Fibroblast of skin of right quadriceps (primary cell): ENCODE data around the gene MB21D2.

Experiments
- DNase-seq: peaks from one replicate; pipeline ENCODE4 v3.0.0-alpha.2; 2013

The MB21D2 gene

DNA sequence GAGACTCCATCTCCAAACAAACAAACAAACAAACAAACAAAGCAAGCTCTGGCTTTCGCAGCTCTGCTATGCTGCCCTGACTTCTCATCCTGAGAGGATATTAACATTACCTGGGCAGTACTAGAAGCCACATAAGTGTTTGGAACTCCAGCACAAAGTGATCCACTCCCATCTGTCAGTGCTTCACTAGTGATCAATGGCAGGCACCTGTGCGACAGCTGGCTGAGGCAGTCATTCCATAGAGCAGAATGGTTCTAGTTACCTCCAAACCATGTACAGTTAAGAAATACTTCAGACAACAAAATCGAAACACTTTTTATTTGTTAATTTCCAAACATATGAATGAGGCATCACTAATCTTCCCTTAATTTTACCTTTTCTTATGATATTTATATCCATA lies 2.8 kb upstream of the MB21D2 start:
- DNase-seq = no peak

DNA sequence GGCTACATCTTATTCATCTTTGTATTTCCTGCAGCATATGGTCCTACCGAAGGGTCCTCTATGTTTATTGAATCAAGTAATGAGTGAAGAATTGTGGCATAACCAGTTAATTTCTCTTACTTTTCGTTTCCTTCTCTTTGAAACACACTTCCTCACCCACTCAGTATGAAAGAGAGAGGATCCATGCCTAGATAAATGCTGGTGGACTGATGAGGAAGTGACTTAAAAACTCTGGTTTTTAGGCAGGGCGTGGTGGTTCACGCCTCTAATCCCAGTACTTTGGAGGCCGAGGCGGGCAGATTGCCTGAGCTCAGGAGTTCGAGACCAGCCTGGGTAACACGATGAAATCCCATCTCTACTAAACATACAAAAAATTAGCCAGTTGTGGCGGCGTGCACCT lies 2.2 kb upstream of the MB21D2 start:
- no peak for DNase-seq

DNA sequence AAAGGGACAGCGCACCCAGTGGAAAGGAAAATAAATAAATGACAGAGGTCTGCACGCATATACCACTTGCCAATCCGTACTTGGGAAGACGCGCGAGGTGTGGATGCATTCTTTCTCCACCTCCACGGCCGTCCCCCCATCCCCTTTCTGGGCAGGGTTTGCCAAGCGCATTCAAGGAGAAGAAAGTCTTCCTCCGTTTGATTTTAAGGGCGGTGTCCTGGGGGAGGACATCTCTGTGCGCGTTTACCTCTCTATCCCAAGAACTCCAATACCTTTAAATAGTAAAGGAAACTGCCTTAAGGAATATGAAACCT lies 576 bp upstream of the MB21D2 start:
- no peak for DNase-seq

DNA sequence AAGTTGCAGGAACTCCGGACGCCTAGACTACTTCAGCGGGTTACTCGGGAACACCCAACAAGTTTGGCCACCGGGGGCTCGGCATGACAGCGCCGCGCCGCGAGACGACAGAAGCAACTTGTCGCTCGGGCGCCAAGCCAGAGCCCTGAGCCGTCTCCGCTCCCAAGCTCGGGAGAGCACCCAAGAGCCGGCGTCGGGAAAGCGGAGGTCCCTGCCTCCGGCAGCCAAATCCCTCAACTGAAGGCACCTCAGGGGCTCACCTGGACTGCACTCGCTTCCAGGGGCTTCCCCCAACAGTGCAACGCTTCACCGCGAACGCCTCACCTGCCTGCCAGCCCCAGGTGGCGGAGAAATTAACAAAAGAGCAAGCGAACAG lies 640 bp downstream of the MB21D2 start:
- peak; percentile 73 for DNase-seq

DNA sequence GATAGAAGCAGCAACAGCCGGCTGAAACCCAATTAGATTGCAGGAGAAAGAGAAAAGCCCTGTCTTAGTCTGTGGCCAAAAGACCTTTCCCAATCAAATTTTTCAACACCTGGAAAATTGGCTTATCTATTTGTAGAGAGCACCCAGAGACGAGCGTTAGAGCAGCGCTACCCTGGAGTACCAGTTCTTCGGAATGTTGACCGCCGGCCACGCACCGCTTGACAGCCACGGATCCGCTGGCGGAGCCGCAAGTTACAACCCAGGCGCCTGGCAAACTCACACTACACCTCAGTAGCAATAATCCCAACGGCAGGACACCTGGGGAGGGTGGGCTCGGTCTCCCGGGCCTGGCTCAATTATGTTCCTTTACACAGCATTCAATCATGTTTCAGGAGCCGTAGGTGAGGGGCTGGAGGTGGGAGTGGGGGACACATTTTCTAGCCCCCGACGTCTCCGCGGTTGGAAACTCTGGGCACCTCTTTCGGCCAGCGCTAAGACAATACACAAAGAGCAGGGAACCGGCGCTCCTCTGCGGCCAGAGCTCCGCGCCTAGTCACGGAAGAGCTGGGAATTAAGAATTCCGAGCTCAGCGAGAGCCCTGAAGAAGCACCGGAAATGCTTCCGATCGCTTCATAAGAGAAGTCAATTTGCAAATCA lies 1.2 kb downstream of the MB21D2 start:
- peak; percentile 33 for DNase-seq

DNA sequence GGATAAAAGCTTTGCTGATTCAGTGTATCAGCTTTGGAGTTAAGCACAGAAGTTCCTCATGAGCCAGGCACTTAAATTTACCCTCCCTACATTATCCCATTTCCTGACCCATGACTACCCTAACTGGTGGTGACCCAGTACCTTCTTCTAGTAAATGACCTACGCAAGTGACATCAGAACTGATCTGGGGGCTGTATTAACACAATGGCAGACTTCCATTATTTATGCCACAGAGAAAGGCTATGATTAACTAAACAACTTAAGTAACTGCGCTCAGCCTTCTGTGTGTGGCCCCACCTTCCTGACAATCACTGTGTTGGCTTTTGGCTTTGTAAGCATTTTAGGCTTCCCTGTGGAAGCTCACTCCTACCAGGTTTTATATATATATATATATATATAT lies 1.9 kb downstream of the MB21D2 start:
- DNase-seq = no peak

DNA sequence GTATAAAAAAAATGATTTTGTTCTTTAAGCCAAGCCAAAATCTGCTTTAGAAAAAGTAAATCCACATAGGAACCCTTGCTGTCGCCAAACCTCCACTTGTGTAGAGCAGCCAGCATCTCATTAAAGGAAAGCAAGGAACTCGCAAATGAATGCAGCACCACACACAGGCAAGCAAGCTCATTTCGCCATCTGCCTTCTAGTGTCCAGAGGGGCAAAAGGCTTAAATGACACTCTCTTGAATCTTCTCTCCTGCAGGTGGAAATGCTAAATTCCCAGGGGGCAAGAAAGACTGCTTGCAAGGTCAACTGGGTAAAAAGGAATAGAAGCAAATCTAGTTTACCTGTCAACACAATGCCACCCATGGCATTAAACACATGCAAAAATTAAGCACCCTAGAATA lies 2.4 kb downstream of the MB21D2 start:
- DNase-seq = peak; percentile 70

DNA sequence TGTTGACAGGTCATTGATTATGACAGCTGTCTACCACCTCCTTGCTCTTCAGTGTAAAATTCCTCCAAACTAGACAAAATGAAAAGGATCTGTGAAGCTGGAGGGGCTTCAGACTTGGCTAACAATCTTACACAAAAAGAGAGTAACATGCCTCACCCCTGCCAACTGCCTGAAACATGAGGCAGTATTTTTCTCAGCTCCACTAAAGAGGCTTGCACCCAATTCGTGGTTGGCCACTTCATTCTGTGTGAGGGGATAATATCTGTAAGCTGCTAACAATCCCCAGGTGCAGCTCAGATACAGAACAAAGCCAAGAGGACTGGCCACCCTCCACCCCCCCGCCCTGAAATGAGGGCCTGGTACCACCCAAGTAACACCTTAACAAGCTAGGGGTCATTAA lies 2.8 kb downstream of the MB21D2 start:
- no peak for DNase-seq

DNA sequence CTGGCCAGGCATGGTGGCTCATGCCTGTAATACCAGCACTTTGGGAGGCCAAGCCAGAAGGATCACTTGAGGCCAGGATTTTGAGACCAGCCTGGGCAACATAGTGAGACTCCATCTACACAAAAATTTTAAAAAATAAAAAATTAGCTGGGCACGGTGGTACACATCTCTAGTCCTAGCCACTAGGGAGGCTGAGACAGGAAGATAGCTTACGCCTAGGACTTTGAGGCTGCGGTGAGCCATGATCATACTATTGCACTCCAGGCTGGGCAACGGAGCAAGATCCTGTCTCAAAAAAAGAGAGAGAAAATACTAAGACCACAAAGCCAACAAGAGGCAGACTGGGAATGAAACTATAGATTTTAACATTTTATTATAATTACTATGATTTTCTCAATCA lies 4.1 kb downstream of the MB21D2 start:
- DNase-seq = no peak

DNA sequence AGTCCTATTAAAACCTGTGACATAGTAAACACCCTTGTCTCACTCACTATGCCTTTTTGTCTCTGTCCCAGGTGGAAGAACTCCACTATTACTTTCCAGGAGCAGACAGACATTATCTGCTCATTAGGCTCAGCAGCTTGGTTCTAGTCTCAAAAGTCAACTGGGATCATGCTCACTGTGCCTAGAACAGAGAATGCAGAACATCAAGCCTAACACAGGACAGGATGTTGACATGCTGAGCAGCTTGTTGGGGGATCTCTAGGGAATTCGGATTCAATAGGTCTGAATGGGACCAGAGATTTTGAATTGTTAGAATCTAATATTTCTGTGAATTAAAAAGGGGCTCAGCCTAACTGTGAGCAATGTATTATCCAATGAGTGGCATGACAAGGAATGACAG lies 6.4 kb downstream of the MB21D2 start:
- no peak for DNase-seq

DNA sequence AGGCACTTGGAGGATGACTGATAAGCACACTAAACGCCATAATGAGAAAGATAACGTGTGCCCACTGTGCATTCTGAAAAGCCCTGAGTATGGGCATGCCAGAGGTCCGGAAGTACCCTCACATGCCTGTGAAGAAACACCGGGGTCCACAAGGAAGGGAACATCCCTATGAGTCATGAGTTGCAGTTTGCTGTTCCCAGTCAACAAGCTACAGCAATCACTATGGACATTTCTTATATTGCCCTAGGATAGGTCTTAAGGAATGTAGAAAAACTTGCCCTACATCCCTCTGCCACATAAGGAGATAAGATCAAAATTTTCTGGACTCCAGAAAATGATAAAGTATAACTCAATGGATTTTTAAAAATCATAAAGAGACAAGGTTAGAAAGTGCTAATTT lies 9.9 kb downstream of the MB21D2 start:
- DNase-seq = no peak

DNA sequence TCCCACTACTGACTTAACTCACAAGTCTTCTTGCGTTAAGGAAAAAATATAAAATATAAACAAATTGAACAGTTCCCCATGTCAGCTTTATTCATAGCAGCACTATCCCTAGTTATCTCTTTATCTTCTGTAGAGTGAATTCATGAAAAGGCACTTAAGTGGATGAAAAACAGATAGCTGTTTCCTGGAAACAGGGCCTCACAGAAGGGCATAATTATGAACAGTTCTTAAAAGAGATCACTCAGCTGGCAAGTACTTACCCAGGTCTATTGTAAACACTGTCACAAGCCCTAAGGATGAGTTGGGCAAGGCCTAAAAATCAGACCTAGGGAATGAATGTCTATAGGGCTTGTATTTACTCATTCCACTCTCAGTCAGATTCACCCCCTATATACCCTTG lies 10.7 kb downstream of the MB21D2 start:
- no peak for DNase-seq

DNA sequence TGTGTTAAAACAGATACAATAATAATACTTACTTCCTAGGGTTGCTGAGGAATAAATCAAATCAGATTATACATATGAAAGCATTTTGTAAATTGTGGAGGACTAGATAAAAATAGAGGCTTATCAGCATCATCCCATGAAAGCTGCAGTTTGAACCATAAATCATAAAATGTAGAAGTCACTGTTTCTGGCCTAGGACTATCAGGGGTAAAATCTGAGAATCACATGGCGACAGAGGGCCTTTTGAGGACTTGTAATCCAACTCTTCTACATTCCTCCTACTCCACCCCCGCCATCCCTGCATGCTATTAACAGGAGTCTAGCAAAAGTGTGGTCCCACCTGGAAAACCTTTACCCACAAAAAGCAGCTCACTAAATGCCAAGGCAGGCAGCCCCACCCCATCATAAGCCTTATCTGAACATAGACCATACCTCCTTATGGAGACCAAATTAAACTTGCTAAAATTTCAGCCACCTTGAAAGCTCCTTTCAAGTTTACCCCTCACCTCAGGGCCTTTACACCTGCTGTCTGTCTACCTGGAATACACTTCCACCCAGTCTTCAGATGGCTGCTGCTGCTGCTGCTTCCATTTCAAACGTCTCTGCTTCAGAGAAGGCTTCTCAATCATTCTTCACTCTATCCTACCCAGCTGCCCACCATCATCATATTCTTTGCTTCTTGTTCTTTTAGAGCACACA lies 11.5 kb downstream of the MB21D2 start:
- DNase-seq = no peak

DNA sequence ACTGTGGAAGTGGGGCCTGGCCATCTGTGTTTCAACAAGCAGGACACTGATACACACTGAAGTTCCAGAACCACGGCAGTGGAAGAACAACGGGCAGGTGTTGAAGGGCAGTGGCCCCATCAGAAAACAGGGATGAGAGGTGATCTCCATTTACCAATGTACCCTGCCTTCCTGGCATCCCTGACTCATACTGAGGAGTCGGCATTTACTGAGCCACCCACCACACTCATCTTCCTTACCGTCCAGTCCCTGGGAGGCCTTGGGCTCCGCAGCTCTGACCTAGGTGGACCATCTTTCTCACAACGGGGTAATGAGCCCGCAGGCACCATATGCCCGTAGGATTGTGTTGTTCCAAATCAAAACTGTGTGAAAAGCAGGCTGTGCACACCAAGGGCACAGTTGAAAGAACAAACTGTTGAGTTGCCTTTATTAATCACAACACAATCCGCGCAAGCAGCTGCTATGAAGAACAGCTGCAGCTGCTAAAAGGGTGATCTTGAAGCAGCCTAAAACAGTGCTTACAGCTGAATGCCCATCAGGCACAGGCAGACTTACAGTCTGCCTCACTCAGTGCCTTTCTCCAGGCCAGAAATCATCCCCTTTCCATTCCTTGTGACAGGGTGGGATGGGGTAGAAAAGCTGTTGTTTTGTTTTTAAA lies 12.9 kb downstream of the MB21D2 start:
- DNase-seq = no peak

DNA sequence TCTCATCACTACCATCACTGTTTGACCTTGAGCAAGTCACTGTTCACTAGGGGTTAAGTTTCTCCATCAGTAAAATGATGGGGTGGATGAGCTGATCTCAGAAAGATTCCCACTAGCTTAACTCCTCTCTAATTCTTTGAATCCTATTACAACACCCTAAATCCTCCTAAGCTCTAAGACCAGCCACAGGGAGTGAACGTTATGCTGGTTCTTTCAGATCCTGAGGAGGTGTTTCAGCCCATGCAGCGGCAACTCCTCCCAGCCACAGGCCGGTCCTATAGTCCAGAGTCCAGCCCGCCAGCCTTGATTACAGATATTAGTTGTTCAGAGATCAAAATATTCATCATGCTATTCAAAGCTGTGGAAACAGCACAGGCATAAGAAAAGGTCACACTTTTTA lies 15.1 kb downstream of the MB21D2 start:
- no peak for DNase-seq

DNA sequence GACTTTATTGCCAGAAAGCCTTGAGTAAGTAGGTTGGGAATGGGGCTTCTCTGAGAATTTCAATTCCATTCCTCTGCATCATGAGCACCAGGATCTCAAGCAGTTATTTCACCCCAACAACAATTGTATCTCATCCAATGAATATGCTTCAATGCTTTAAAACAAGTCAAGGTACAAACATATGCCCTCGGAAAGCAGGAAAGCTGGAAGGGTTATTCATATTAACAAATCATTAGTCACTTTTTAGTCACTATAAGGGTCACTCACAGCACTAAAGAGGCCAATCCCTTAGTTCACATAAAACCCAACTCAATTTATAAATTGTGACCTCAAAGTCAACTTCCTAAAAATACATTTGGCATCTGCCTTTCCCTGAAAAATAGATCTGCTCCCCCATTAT lies 16.2 kb downstream of the MB21D2 start:
- DNase-seq = peak; percentile 98

DNA sequence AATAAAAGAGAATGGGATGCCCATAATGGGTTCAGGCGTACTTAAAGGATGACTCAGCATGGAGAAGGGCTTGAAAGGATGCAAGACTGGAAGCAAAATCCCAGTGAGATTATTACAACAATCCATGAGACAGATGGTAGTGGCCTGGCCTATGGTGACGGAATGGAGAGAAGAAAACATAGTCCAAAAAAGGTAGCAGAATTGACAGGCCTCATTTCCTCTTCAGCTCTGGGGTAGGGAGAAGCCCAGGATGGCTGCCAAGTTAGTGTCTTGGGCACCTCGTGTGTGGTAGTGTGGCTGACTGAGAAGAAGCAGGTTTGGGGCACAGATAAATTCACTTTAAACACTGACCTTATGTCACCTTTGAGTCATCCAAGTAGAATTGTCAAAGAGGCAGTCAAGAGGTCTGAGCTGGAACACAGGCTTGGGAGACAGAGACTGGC lies 18.1 kb downstream of the MB21D2 start:
- DNase-seq = peak; percentile 92

DNA sequence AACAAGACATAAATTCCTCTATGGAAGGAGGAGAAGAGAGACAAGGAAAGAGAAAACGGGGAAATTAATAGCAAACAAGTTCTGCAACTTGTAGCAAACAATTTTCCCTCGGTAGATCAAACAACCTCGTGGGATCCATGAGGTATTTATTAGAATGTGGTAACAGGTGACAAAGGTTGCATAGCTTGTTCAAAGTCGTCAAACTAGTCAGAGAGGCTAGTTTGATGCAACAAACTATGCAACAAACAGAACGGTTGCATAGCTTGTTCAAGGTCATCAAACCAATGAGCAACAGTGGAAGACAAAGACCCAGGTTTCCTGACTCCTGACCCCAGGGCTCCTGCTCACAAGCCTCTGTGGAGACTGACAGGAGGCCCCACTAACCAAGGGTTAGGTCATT lies 20.7 kb downstream of the MB21D2 start:
- no peak for DNase-seq

DNA sequence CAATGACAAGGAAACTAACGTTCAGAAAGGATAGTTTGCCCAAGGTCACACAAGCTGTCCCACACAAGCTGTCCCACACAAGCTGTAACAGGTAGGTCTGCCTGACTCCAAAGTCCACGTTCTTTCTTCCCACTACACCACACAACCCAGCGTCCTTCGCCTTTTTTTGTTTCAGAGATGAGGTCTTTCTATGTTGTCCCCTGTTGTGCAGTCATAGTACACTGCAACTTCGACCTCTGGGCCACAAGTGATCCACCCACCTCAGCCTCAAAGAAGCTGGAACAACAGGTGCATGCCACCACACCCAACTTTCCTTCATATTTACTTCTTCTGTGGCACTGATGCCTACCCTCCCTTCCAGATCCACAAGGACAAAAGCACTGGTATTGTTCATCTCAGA lies 21.4 kb downstream of the MB21D2 start:
- no peak for DNase-seq

DNA sequence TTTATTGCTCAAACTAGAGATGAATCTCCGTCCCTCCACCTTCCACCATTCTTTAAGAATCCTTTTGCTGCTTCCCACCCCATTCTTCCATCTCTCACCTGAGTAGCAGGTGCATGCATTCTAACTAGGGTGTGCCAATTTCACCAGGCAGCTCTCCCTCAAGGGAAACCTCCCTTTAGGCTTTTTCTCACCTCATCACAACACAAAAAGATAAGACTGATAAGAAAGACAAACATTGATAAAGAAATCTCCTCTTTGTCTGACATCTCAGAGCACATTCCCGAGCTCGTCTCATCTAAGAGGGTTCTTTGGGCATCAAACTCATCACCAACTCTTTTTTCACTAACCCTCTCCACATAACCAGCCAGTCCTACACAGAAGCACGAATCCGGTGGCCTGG lies 23.0 kb downstream of the MB21D2 start:
- DNase-seq = no peak

DNA sequence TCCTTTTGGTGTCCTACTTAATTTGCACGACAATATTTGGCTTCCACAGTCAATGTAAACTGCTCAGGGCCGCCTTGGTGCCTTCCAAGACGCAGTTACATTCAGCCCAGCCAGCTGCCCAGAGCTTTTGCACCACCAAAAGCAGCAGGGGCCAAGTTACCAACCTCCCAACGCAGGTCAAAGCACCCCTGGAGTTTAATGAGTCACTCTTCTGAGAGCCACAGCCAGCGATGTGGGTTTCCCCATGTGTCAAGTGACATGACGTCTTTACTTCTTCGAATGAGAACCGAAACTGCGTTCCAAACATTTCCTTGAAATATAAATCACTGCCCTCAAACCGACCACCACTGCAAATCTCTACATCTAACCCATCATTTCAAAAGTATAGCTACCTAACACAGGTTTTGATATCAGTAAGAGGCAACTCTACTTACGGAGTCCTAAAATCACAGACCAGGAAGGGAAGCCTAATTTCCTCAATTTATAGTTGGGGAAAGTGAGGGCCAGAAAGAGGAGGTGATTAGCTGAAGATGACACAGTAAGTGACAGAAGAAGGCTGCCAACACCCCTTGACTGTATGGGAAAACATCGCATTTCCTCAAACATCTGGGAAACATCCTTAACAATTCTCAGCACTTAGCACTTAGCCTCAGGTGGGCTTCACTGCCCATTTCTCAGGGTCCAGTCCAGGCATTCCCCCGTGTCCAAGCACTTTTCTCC lies 24.5 kb downstream of the MB21D2 start:
- DNase-seq = peak; percentile 92

DNA sequence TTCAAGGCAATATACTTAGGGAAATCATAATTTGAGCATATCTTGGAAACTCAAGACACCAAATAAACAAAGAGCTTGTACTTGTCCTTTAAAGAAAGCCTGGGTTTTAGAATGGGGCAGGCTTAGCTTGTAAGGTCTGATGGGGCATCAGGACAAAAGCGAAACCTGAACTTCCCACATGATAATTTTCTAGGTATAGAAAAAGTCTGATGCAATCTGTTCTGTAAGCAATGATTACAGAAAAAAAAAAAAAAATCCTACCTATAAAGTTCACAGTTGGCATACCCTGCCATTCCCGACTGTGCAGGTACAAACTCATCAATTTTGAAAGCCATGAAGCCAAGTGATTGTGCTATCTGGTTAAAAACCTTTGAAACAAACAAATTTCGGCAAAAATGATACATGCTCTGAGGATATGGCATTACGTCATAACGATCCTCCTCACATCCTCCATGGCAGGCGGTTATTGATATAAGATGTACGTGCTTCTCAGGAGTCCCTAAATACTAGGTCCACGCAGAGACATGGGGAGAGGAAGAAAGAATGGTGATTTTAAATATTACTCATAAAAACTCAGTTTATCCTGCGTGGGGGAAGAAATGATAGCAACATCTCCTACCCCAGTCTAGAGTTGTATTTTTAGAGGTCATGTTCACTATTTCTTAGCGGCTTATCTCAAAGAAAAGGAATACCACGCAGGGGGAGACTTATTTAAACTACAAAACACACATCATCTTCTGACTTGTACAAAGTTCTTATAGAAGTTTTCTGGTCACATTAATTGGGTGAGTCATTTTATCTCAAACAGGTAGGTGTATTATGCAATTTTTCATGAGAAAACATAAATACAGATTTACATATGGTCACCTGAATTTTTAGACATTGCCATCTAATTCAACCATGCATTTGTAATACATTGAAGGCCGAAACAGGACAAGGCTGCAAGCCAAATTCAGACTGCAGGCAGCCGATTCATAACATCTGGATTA lies 27.0 kb downstream of the MB21D2 start:
- DNase-seq = no peak

DNA sequence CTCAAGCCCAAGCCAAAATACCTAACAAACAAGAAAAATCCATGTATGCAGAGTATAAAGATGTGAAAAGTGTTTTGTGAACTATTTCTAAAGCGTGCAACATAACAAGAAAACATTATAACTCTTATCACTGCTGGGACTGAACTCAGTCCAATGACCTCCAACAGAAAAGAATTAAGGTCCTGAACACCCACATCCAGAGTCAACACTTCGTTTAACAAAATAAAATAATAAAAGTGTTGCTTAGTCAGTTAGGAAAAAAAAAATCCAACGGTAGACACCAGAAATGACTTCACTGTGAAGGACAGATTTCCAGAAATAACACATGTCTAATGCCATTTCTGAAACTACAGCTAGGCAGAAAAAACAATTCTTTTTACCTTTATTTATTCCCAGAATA lies 28.0 kb downstream of the MB21D2 start:
- DNase-seq = no peak
